ENCODE results near the gene KLHL26. TPM values are rescaled to one million over a fixed set of nuclear protein-coding genes. Genes with fewer than 3 reads are reported as not detected.
"Not testable (repeated sequence)": the region's sequence is repeated elsewhere in the genome, so short reads cannot be mapped to it uniquely, and the experiment has no call there.

KLHL26 gene
- total RNA-seq, 1 experiment from 2014 or later, result 17.1 TPM

DNA sequence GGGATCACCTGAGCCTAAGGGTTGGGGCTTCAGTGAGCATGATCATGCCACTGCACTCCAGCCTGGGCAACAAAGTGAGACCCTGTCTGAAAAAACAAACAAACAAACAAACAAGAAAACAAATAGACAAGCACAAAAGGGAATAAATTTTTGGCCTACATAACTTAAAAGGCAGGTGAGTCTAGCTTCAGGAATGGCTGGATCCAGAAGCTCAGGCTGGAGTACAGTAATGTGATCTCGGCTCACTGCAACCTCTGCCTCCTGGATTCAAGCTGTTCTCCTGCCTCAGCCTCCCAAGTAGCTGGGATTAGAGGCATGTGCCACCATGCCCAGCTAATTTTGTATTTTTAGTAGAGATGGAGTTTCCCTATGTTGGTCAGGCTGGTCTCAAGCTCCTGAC, 43.3 kb downstream of the KLHL26 start:
- ATAC-seq; H3K9me3 ChIP-seq (ENCODE audit: control insufficient read depth in 1 of 2, insufficient read depth in 1 of 2, low read depth in 1 of 2, low read length in 2 of 2); H3K27me3 ChIP-seq (ENCODE audit: insufficient read depth, low read length); H3K27ac ChIP-seq (ENCODE audit: low read depth, low read length); H4K20me1 ChIP-seq (ENCODE audit: insufficient read depth); H3K79me2 ChIP-seq (ENCODE audit: insufficient read depth, low read length); H3K9ac ChIP-seq (ENCODE audit: low read length); intact Hi-C loops (cut with micrococcal nuclease); DNase-seq (ENCODE audit: low read depth, low spot score); BruUV-seq (replicated peaks); H2AFZ ChIP-seq (ENCODE audit: low read depth, low read length, poor library complexity, severe bottlenecking); RAD21 ChIA-PET (ENCODE audit: low non-redundant PET in 1 of 2, low total read pairs in 2 of 2, uncharacterized antibody in 2 of 2, unreplicated experiment in 2 of 2); H3K36me3 ChIP-seq (ENCODE audit: control insufficient read depth in 1 of 2, insufficient read depth in 2 of 2, low read length in 2 of 2); H3K4me3 ChIP-seq (replicated peaks in 1 of 2; ENCODE audit: low read depth in 1 of 2, low read length in 2 of 2); CTCF ChIA-PET; H3K9me2 ChIP-seq (ENCODE audit: insufficient read depth); H3K4me2 ChIP-seq (ENCODE audit: low read length); POLR2A ChIA-PET: not testable (repeated sequence)
- peaks cover 29 to 49% of the 10 kb centered on the region in 2 experiments for H3K4me1 ChIP-seq (ENCODE audit: control insufficient read depth in 1 of 2, insufficient read depth in 2 of 2, low read length in 2 of 2)

- BruUV-seq (replicated peaks), result no TSS peak
- H3K27me3 ChIP-seq (ENCODE audit: insufficient read depth, low read length), result no peaks in the 10 kb centered on the region
- DNase-seq (ENCODE audit: low read depth, low spot score), result no peak
- peak overlapping the region; percentile 81 for H3K4me2 ChIP-seq (ENCODE audit: low read length)
- H3K9me3 ChIP-seq (ENCODE audit: control insufficient read depth in 1 of 2, insufficient read depth in 1 of 2, low read depth in 1 of 2, low read length in 2 of 2), result no peaks in the 10 kb centered on the region
- no peak overlapping the region for H2AFZ ChIP-seq (ENCODE audit: low read depth, low read length, poor library complexity, severe bottlenecking)
- H4K20me1 ChIP-seq (ENCODE audit: insufficient read depth), result no peaks in the 10 kb centered on the region
- POLR2A ChIA-PET, result interaction anchor here (0.7 kb wide), 1 partner anchor 80 kb away, joined by 3 read pairs; no protein-coding TSS in a partner anchor
- TF ChIP-seq EGR1 (IDR thresholded peaks at IDR 0.05; ENCODE audit: low read depth) (no peak), ELF1 (IDR thresholded peaks at IDR 0.05; ENCODE audit: borderline replicate concordance, low read depth) (no peak), POLR2A (IDR thresholded peaks at IDR 0.05; ENCODE audit: borderline replicate concordance, extremely low read depth, insufficient read depth, insufficient read length) (peak; percentile 11)
- RAD21 ChIA-PET (ENCODE audit: low non-redundant PET in 1 of 2, low total read pairs in 2 of 2, uncharacterized antibody in 2 of 2, unreplicated experiment in 2 of 2), result interaction anchor here in 1 of 2 experiments (0.6 kb wide), 1 partner anchor 80 kb away, joined by 4 read pairs; no protein-coding TSS in a partner anchor
- H3K36me3 ChIP-seq (ENCODE audit: control insufficient read depth in 1 of 2, insufficient read depth in 2 of 2, low read length in 2 of 2), result no peaks in the 10 kb centered on the region
- H3K4me1 ChIP-seq (ENCODE audit: control insufficient read depth in 1 of 2, insufficient read depth in 2 of 2, low read length in 2 of 2), result peaks cover 19 to 31% of the 10 kb centered on the region in 2 experiments
- ATAC-seq, result no peak
- no peaks in the 10 kb centered on the region for H3K9me2 ChIP-seq (ENCODE audit: insufficient read depth)
- intact Hi-C loops (cut with micrococcal nuclease), result no loop called here
- peak overlapping the region; percentile 71 for H3K27ac ChIP-seq (ENCODE audit: low read depth, low read length)
- peak overlapping the region; percentile 63 for H3K9ac ChIP-seq (ENCODE audit: low read length)
- peak overlapping the region; percentile 59 to 60 for H3K4me3 ChIP-seq (replicated peaks in 1 of 2; ENCODE audit: low read depth in 1 of 2, low read length in 2 of 2)
- peaks cover 16% of the 10 kb centered on the region for H3K79me2 ChIP-seq (ENCODE audit: insufficient read depth, low read length)
- CTCF ChIA-PET, result interaction anchor here (0.7 kb wide), 1 partner anchor 89 kb away, joined by 3 read pairs; no protein-coding TSS in a partner anchor
Measured at GRCh38 chr19:18682807-18683108, 45.9 kb downstream of the KLHL26 start.

All from HCT116 (cell line).